Heart left ventricle (tissue), 16 donors: ENCODE measurements around the gene RBMS3. TPM values are rescaled to one million over a fixed set of nuclear protein-coding genes. Genes with fewer than 3 reads are reported as not detected.

Source experiments
- ATAC-seq, 4 donors: fragments of 200-7000 bp; cut with Tn5 transposase; one replicate each; pipeline ENCODE4 v1.9.1; 2020 to 2022; ENCODE audit warnings: moderate library complexity in 4 of 4, mild to moderate bottlenecking in 3 of 4, moderate number of reproducible peaks in 1 of 4
- DNase-seq, 5 donors: peaks; one replicate each; pipeline ENCODE4 v3.0.0-alpha.2; 2020
- H3K27ac ChIP-seq, 12 donors: fragments of 200-600 bp; sonication (generic) in 4 of 12; one replicate each; pipeline versions ENCODE4 v1.5.0 to v1.8.0; 2016 to 2022; ENCODE audit warnings: mild to moderate bottlenecking in 2 of 12
- H3K27me3 ChIP-seq, 9 donors: fragments of 200-600 bp; sonication (generic) in 2 of 9; one replicate each; pipeline versions ENCODE4 v1.5.1 to v1.8.0; 2016 to 2022; ENCODE audit warnings: mild to moderate bottlenecking in 3 of 9
- H3K36me3 ChIP-seq, 9 donors: fragments of 200-600 bp; sonication (generic) in 2 of 9; one replicate each; pipeline versions ENCODE4 v1.5.0 to v1.8.0; 2018 to 2022; ENCODE audit warnings: mild to moderate bottlenecking in 2 of 9
- H3K4me1 ChIP-seq, 12 donors: fragments of 200-600 bp; sonication (generic) in 4 of 12; one replicate each; pipeline versions ENCODE4 v1.5.0 to v1.8.0; 2016 to 2022; ENCODE audit warnings: mild to moderate bottlenecking in 3 of 12
- H3K4me3 ChIP-seq, 12 donors: fragments of 200-600 bp; sonication (generic) in 4 of 12; one replicate each; pipeline versions ENCODE4 v1.5.0 to v1.8.0; 2017 to 2022; ENCODE audit warnings: mild to moderate bottlenecking in 9 of 12, moderate library complexity in 4 of 12
- H3K9me3 ChIP-seq, 12 donors: fragments of 200-600 bp; sonication (generic) in 4 of 12; one replicate each; pipeline versions ENCODE4 v1.5.0 to v1.8.0; 2016 to 2022; ENCODE audit warnings: mild to moderate bottlenecking in 1 of 12
- POLR2A ChIP-seq, 2 donors: fragments of 450-650 bp; IDR thresholded peaks; one replicate each; pipeline ENCODE4 v1.6.1; 2017; ENCODE audit warnings: antibody characterized with exemption in 2 of 2, mild to moderate bottlenecking in 2 of 2, moderate library complexity in 2 of 2
- WGBS, 4 donors: extraction: QIAGEN DNeasy Blood & Tissue Kit in 2 of 4; methylation state at CpG; one replicate each; pipeline versions ENCODE4 v1.1.5 to v1.1.7; 2013 to 2018; 5-methylcytosine and 5-hydroxymethylcytosine counted together
- intact Hi-C, 10 donors: fragments of 100-400 bp; cut with DNase I; formaldehyde crosslinking; loops; one replicate each; pipeline versions ENCODE4 v1.11.1 to v1.14.2; 2022
- polyA plus RNA-seq, 2 donors: library from polyadenylated mRNA; stranded (reverse); fragments of 200-250 nt; gene quantifications; one replicate each; pipeline ENCODE4 v1.2.3, GENCODE V29; 2013
- total RNA-seq, 9 donors: library from RNA; depleted of rRNA in 2 of 9; stranded (reverse); fragments of >200 nt in 2 of 9; fragmentation: NEBNext Ultra II Directional in 3 of 9; extraction: Animal tissue kit (Norgen Biotek cat#: 25700) in 3 of 9; gene quantifications; one replicate each; pipeline versions ENCODE4 v1.1.0 to v1.2.4, GENCODE V29; 2016 to 2023
- TF ChIP-seq, protein P1 (sequence below), 12 donors: fragments of 200-600 bp; sonication (generic) in 4 of 12; IDR thresholded peaks; one replicate each; pipeline versions ENCODE4 v1.5.0 to v1.8.0; 2018 to 2022; ENCODE audit warnings: antibody characterized with exemption in 12 of 12, mild to moderate bottlenecking in 5 of 12
- donor health status: ischemic (EF 13 %, LVEDD 7.1; RV severe dilation, severe dysfunction).
- donor health status: healthy with polysubstance abuse.
- donor health status: DM: no; HTN: yes; CAD: no.
- donor health status: DM: no; HTN: no; CAD: no.
- donor health status: ischemic (EF 25% LVEDD 6.9; RV normal size, moderate dysfunction).
- donor health status: ischemic (EF 25% LVEDD 5.7; RV mildly dilated, moderate dysfunction).
- donor health status: healthy.
- donor health status: DM: yes; HTN: yes; CAD: no.
- donor health status: ischemic (EF 35%, LVEDD 5.7; RV mildly dilated, moderate dysfunction).
- donor health status: nonischemic (EF 11% LVEDD 7.7; RV severe dilation, severe dysfunction).
- donor health status: DM: yes; HTN: yes; CAD: no.
- donor health status: PGD.
- donor health status: ischemic (EF 29% LVEDD 5.4; RV normal size, mild dysfunction).
- donor health status: nonischemic (EF 23%, LVEDD 6.1; RV moderate dilation, normal function).

RBMS3 gene
- total and polyA plus RNA-seq, 11 donors = 4.8 to 35.6 (median 26.1) TPM

DNA sequence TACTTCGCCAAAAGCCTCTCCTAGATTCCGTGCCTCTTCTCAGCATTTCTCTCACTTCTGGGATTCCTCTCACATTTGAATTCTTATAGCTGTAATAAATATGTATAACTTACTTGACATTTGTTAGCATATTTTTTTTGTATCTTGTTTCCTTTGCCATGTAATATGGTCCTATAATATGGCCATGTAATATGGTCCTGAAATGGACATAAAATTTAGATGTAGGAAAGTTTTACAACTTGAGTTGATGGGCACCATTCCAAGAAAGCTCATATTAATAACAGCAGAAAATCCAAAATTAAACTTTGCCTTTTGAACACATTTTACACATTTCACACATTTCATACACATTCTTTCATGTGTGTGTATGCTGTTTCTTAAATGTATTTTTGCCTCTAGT, 480.6 kb downstream of the RBMS3 start:
- TF ChIP-seq, protein P1, sequence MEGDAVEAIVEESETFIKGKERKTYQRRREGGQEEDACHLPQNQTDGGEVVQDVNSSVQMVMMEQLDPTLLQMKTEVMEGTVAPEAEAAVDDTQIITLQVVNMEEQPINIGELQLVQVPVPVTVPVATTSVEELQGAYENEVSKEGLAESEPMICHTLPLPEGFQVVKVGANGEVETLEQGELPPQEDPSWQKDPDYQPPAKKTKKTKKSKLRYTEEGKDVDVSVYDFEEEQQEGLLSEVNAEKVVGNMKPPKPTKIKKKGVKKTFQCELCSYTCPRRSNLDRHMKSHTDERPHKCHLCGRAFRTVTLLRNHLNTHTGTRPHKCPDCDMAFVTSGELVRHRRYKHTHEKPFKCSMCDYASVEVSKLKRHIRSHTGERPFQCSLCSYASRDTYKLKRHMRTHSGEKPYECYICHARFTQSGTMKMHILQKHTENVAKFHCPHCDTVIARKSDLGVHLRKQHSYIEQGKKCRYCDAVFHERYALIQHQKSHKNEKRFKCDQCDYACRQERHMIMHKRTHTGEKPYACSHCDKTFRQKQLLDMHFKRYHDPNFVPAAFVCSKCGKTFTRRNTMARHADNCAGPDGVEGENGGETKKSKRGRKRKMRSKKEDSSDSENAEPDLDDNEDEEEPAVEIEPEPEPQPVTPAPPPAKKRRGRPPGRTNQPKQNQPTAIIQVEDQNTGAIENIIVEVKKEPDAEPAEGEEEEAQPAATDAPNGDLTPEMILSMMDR (IDR thresholded peaks at IDR 0.05) = no peak
- Histone ChIP-seq H3K4me1 (peaks cover 0 to 82% (median 52%) of the 10 kb centered on the region in 12 donors), H3K27ac (peak overlapping the region in 5 of 12 donors; percentile 16 to 82 (median 17)), H3K4me3 (no peak overlapping the region), H3K9me3 (no peaks in the 10 kb centered on the region), H3K27me3 (no peaks in the 10 kb centered on the region), H3K36me3 (no peaks in the 10 kb centered on the region)
- intact Hi-C loops = loop anchor here in 9 of 10 donors (5.0 to 10.0 kb wide), 10 partner anchors 224 to 1097 kb away; partner anchors contain the start of gene RBMS3 (in 4 of the 9)
- no peak for DNase-seq
- ATAC-seq = no peak
- WGBS, 4 donors = 94 to 97% (median 95%) methylated on average over 2 of the region's 2 CpGs

DNA sequence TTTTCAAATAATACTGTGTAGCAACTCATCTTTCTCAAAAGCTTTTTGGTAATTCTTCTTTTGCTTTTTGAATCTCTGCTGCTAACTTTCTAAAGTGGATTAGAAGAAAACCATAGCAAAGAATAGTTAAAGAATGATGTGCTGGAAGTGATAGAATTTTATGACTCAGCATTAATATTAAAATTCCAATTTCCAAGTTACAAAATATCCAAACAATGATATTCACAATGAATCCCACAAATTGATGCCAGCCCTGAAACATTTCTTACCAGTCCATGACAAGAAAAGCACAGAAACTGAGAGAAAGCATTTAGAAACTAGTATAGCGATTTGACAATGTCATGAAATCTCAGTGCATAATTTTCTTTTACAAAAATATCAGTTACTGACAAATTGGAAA, 482.2 kb downstream of the RBMS3 start:
- intact Hi-C loops = loop anchor here in 9 of 10 donors (5.0 to 10.0 kb wide), 10 partner anchors 226 to 1098 kb away; partner anchors contain the start of gene RBMS3 (in 4 of the 9)
- peaks cover 0 to 67% (median 39%) of the 10 kb centered on the region in 12 donors for H3K4me1 ChIP-seq

DNA sequence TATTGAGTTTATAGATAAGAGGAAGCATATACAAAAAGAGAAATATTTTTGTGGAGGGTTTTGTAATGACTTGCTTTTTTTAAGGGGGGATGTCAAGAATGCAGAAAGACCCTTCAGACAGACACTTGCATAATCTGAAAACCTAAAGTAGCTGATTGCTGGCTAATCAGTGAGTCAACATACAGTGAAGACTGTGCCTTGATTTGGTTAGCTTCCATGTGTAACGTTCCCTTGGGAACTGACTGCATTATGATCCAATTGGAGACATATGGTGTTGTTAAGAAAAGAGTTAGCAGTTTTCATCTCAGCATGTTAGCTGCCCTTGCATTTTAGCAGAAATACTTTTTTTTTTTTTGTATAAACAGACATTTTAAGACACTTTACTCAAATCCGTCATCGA, 483.2 kb downstream of the RBMS3 start:
- H3K27me3 ChIP-seq = no peaks in the 10 kb centered on the region
- H3K4me1 ChIP-seq = peaks cover 0 to 57% (median 30%) of the 10 kb centered on the region in 12 donors
- intact Hi-C loops = loop anchor here (2.0 to 10.0 kb wide), 14 partner anchors 227 to 1099 kb away; partner anchors contain the start of gene RBMS3 (in 5 of the 10)
- ATAC-seq (no peak), DNase-seq (no peak)
- peak overlapping the region in 1 of 12 donors; percentile 18 for H3K27ac ChIP-seq
- TF ChIP-seq, protein P1 (IDR thresholded peaks at IDR 0.05) = no peak
- no peak for TF ChIP-seq POLR2A (IDR thresholded peaks at IDR 0.05)
- H3K36me3 ChIP-seq = no peaks in the 10 kb centered on the region
- WGBS, 4 donors = 63 to 71% (median 69%) methylated on average over 3 of the region's 3 CpGs
- no peak overlapping the region for H3K4me3 ChIP-seq
- H3K9me3 ChIP-seq = no peaks in the 10 kb centered on the region

More for the DNA sequence above, 482.2 kb downstream of the RBMS3 start:
- TF ChIP-seq POLR2A (IDR thresholded peaks at IDR 0.05) = no peak
- TF ChIP-seq, protein P1 (IDR thresholded peaks at IDR 0.05) = no peak
- H3K9me3 ChIP-seq = no peaks in the 10 kb centered on the region
- WGBS, 4 donors = 96 to 99% (median 98%) methylated on average over 1 of the region's 1 CpG
- no peaks in the 10 kb centered on the region for H3K36me3 ChIP-seq
- ATAC-seq (no peak), DNase-seq (no peak)
- H3K4me3 ChIP-seq = no peak overlapping the region
- no peaks in the 10 kb centered on the region for H3K27me3 ChIP-seq
- H3K27ac ChIP-seq = peak overlapping the region in 1 of 12 donors; percentile 23

DNA sequence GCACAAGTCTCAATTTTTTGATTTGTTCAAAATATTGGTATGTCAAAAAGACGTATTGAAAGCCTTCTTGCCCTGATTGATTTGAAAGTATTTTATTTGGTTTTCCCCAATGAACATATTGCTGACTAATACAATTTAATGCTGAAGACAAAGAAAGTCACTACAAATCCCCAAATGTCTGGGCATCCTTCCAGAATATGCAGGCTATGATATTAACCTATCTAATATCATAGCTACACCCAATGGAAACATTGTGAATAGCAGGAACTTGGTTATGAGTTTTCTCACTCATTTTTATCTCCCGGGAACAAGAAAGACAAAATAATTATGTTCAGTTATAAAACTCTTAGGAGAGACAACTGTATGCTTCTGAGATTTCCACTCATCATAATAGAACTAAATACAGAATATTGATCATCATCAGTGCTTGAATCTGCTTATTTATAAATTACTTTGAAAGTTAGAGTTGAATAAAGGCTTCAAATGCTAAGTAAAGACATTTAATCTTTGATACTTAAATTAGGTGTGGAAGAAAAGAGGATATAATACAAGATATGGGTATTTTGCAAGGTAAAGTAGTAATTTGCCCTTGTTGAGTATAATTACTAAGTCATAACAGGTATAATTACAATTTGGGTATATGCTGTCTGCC, 483.9 kb downstream of the RBMS3 start:
- Histone ChIP-seq H3K27me3 (no peaks in the 10 kb centered on the region), H3K27ac (peak overlapping the region in 1 of 12 donors; percentile 5), H3K4me1 (peaks cover 0 to 50% (median 23%) of the 10 kb centered on the region in 12 donors), H3K9me3 (no peaks in the 10 kb centered on the region), H3K36me3 (no peaks in the 10 kb centered on the region), H3K4me3 (no peak overlapping the region)
- ATAC-seq (peak; percentile 54 to 76 (median 66)), DNase-seq (peak in 2 of 5 donors; percentile 31 to 70)
- TF ChIP-seq, protein P1 (IDR thresholded peaks at IDR 0.05) = peak; percentile 47 to 88 (median 73)
- TF ChIP-seq POLR2A (IDR thresholded peaks at IDR 0.05) = no peak
- intact Hi-C loops = loop anchor here (2.0 to 10.0 kb wide), 14 partner anchors 227 to 1100 kb away; partner anchors contain the start of gene RBMS3 (in 5 of the 10)
- WGBS, 4 donors = 35 to 45% (median 37%) methylated on average over 2 of the region's 2 CpGs
